K562 (cell line): ENCODE data around the gene CERS6. TPM values are rescaled to one million over a fixed set of nuclear protein-coding genes. Genes with fewer than 3 reads are reported as not detected.

ENCODE experiments used
- MNT ChIP-seq, 2 experiments: fragments of 450-650 bp; conservative IDR thresholded peaks; 2 replicates each; pipeline ENCODE4 v1.6.1; 2017; ENCODE audit warnings: mild to moderate bottlenecking in 2 of 2, moderate library complexity in 2 of 2
- MTA3 ChIP-seq: fragments of 450-650 bp; formaldehyde crosslinking; IDR thresholded peaks from 2 replicates; pipeline ENCODE4 v1.6.1; 2017; ENCODE audit warnings: mild to moderate bottlenecking, borderline replicate concordance
- ZBTB40 ChIP-seq, 2 experiments: fragments of 450-650 bp in 1 of 2; sonication (generic) in 1 of 2; formaldehyde crosslinking in 1 of 2; IDR thresholded peaks; 2 replicates each; pipeline versions ENCODE4 v1.7.1 to v1.9.0; 2016 to 2022; ENCODE audit warnings: inconsistent platforms in 1 of 2, mild to moderate bottlenecking in 1 of 2, missing genetic modification reagents in 1 of 2
- ZNF407 ChIP-seq: fragments of 450-650 bp; IDR thresholded peaks from 2 replicates; pipeline ENCODE4 v1.6.1; 2016; ENCODE audit warnings: low read depth
- ZNF584 ChIP-seq: fragments of 200-800 bp; sonication (Bioruptor generic); IDR thresholded peaks from 2 replicates; pipeline ENCODE4 v1.6.1; 2016; ENCODE audit warnings: low read depth, mild to moderate bottlenecking, missing genetic modification characterization, missing compliant biosample characterization
- ZNF77 ChIP-seq: fragments of 250-450 bp; sonication (Bioruptor Pico); IDR thresholded peaks from 2 replicates; pipeline ENCODE4 v1.5.0; 2020
- polyA plus RNA-seq, 8 experiments: library from polyadenylated mRNA; depleted of rRNA in 4 of 8; stranded (reverse) in 5 of 8; unstranded in 3 of 8; fragments of >200 nt; fragmentation: Nextera tagmentation in 2 of 8; fragmentation: Illumina TruSeq in 1 of 8; extraction: Ambion mirVana in 2 of 8; extraction: Trizol in 1 of 8; gene quantifications; 2 replicates each; pipeline versions ENCODE4 v1.2.1 to v1.2.3, GENCODE V29; 2011 to 2014; ENCODE audit warnings: inconsistent platforms in 1 of 8, missing spikeins in 1 of 8
- total RNA-seq, 7 experiments: library from RNA; depleted of rRNA in 6 of 7; stranded (reverse); fragments of >200 nt in 6 of 7; fragmentation: Illumina TruSeq in 2 of 7; extraction: Trizol in 2 of 7; gene quantifications; 2 replicates each; pipeline versions ENCODE4 v1.2.1 to v1.2.3, GENCODE V29; 2011 to 2021; ENCODE audit warnings: low replicate concordance in 1 of 7

Gene CERS6
- total and polyA plus RNA-seq, 9 of the 15 experiments (the other 6 are each of a cell fraction or from before 2014, with no cell fraction given) = 1.6 to 13.6 (median 11.4) TPM

GRCh38 chr2:168798076-168798887 is 342.2 kb downstream of the CERS6 start (continued):
- TF ChIP-seq ZNF407 (no peak), ZBTB40 (IDR thresholded peaks at IDR 0.05) (peak; percentile 21), ZBTB40 (CRISPR knock-in tag; IDR thresholded peaks at IDR 0.05) (no peak), ZNF77 (no peak), ZNF584 (CRISPR knock-in tag) (peak; percentile 82; the same call in 1 of the 2 replicates), MTA3 (peak; percentile 61), MNT (conservative IDR thresholded peaks at IDR 0.05) (peak; percentile 68 to 81)
